ENCODE data around the gene RFTN1. TPM values are rescaled to one million over a fixed set of nuclear protein-coding genes. Genes with fewer than 3 reads are reported as not detected.

RFTN1 gene
- total RNA-seq, 1 experiment from 2014 or later, result 4.5 TPM

DNA sequence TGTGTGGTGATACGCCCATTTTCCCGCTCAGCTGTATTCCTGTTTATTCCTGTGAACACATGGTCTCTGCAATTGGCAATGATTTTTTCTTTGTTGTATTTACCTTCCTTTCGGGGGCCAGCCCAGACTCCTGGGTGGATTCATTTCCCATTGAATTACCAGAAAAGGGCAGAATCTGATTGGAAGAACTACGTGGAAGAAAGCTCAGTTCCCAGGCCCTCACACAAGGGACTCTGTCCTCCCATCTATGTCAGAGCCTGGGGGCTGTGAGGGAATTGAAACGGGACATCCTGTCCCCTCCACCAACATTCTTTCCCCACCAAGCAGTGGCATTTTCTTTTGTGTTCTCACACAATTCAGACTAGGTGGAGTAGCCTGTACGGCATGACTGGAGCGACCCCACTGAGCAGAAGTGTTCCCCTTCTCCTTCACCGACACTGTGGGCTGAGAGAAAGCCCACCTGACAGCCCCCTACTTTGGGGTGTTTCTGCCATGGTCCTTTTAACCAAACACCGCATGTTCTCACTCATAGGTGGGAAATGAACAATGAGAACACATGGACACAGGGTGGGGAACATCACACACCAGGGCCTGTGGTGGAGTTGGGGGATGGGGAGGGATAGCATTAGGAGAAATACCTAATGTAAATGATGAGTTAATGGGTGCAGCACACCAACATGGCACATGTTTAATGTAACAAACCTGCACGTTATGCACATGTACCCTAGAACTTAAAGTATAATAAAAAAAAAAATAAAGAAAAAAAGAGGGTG, 32.1 kb upstream of the RFTN1 start:
- CTCF ChIA-PET, result interaction anchor here (0.6 to 2.6 kb wide), 2 partner anchors 54 to 255 kb away, joined by 3 to 20 read pairs; no protein-coding TSS in a partner anchor
- H3K4me1 Mint-ChIP-seq (ENCODE audit: insufficient read depth, unreplicated experiment), result peaks cover 8% of the 10 kb centered on the region
- DNase-seq (ENCODE audit: unreplicated experiment), result no peak
- H3K27ac Mint-ChIP-seq (ENCODE audit: low read depth, unreplicated experiment), result no peak overlapping the region
- peaks cover 37% of the 10 kb centered on the region for H3K27me3 Mint-ChIP-seq (ENCODE audit: insufficient read depth, unreplicated experiment)
- no TSS peak for BruUV-seq (replicated peaks)
- H3K36me3 Mint-ChIP-seq (ENCODE audit: insufficient read depth, unreplicated experiment), result peaks cover 5% of the 10 kb centered on the region
- TF ChIP-seq CTCF (IDR thresholded peaks at IDR 0.05; ENCODE audit: unreplicated experiment), result no peak
- POLR2A ChIA-PET, result no interaction called here
- intact Hi-C loops (cut with micrococcal nuclease), result no loop called here
- no peak overlapping the region for H3K4me3 Mint-ChIP-seq (ENCODE audit: unreplicated experiment)
- H3K9me3 Mint-ChIP-seq (ENCODE audit: unreplicated experiment), result no peaks in the 10 kb centered on the region

- no peak overlapping the region for H3K4me3 Mint-ChIP-seq (ENCODE audit: unreplicated experiment)
- H3K36me3 Mint-ChIP-seq (ENCODE audit: insufficient read depth, unreplicated experiment), result peaks cover 6% of the 10 kb centered on the region
- ChIA-PET POLR2A (interaction anchor here (1.0 kb wide), 1 partner anchor 269 kb away, joined by 3 read pairs; no protein-coding TSS in a partner anchor), CTCF (interaction anchor here (1.2 kb wide), 1 partner anchor 8 kb away, joined by 5 read pairs; no protein-coding TSS in a partner anchor)
- H3K9me3 Mint-ChIP-seq (ENCODE audit: unreplicated experiment), result no peaks in the 10 kb centered on the region
- intact Hi-C loops (cut with micrococcal nuclease), result no loop called here
- no peak for DNase-seq (ENCODE audit: unreplicated experiment)
- BruUV-seq (replicated peaks), result no TSS peak
- H3K4me1 Mint-ChIP-seq (ENCODE audit: insufficient read depth, unreplicated experiment), result peaks cover under 1% of the 10 kb centered on the region
- no peak for TF ChIP-seq CTCF (IDR thresholded peaks at IDR 0.05; ENCODE audit: unreplicated experiment)
- peaks cover 59% of the 10 kb centered on the region for H3K27me3 Mint-ChIP-seq (ENCODE audit: insufficient read depth, unreplicated experiment)
- H3K27ac Mint-ChIP-seq (ENCODE audit: low read depth, unreplicated experiment), result no peak overlapping the region
Observed at GRCh38 chr3:16543242-16543864, 29.9 kb upstream of the RFTN1 start.

DNA sequence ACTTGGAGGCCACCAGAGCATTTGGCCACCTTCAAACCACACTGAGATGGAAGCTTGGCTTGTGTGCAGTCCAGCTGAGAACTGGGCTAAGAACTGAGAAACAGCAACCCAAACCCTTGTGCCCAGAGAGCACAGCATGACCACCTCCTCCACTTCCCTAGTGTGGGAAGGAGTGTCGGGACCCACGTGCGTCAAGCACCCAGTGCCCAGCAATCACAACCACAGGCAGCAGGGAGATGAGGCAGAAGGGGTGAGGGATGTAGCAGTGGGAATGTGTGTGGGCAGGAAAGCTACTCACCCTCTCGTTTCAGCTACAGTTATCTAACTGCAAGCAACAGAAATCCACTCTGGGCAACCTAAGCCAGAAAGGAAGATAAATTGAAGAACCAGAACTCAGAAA, 25.0 kb upstream of the RFTN1 start:
- H3K4me3 Mint-ChIP-seq (ENCODE audit: unreplicated experiment), result no peak overlapping the region

More for the DNA sequence above, 25.0 kb upstream of the RFTN1 start:
- no peak for DNase-seq (ENCODE audit: unreplicated experiment)
- BruUV-seq (replicated peaks), result no TSS peak
- no peaks in the 10 kb centered on the region for H3K9me3 Mint-ChIP-seq (ENCODE audit: unreplicated experiment)
- ChIA-PET CTCF (interaction anchor here (0.6 to 1.4 kb wide), 2 partner anchors 17 to 29 kb away, joined by 3 read pairs; no protein-coding TSS in a partner anchor), POLR2A (no interaction called here)
- peaks cover 80% of the 10 kb centered on the region for H3K27me3 Mint-ChIP-seq (ENCODE audit: insufficient read depth, unreplicated experiment)
- no peak for TF ChIP-seq CTCF (IDR thresholded peaks at IDR 0.05; ENCODE audit: unreplicated experiment)
- intact Hi-C loops (cut with micrococcal nuclease), result no loop called here
- H3K36me3 Mint-ChIP-seq (ENCODE audit: insufficient read depth, unreplicated experiment), result peaks cover 12% of the 10 kb centered on the region
- H3K27ac Mint-ChIP-seq (ENCODE audit: low read depth, unreplicated experiment), result no peak overlapping the region
- H3K4me1 Mint-ChIP-seq (ENCODE audit: insufficient read depth, unreplicated experiment), result no peaks in the 10 kb centered on the region
